IMR-90 (cell line): Measurements from ENCODE around the gene GRIN2A. TPM values are rescaled to one million over a fixed set of nuclear protein-coding genes. Genes with fewer than 3 reads are reported as not detected.

ENCODE experiments used
- ATAC-seq: fragments of 200-7000 bp; cut with Tn5 transposase; 2 replicates; pipeline ENCODE4 v1.9.1; 2020; ENCODE audit warnings: low read depth, mild to moderate bottlenecking, moderate library complexity
- BruUV-seq: library from RNA; stranded (reverse); fragments of 400-500 nt; replicated peaks from 2 replicates; lab custom pipeline; 2021; lab: Mats Ljungman, UMichigan
- CTCF ChIA-PET: fragments of 300-600 bp; formaldehyde crosslinking; extraction: SDS; loops from one replicate; lab custom pipeline; 2021; ENCODE audit warnings: antibody characterized with exemption; lab: Yijun Ruan, JAX
- POLR2A ChIA-PET: fragments of 300-600 bp; sonication (Branson Sonifier 250); formaldehyde crosslinking; loops from one replicate; lab custom pipeline; 2022; ENCODE audit warnings: antibody characterized with exemption; ENCODE audit not compliant: unreplicated experiment; lab: Charles Lee
- DNase-seq: peaks from one replicate; pipeline ENCODE4 v3.0.0; 2013
- H2AFZ ChIP-seq: replicated peaks from 2 replicates; pipeline ENCODE3; 2013; ENCODE audit warnings: low read length, mild to moderate bottlenecking; ENCODE audit not compliant: poor library complexity
- H2AK5ac ChIP-seq: 2 replicates; pipeline ENCODE4 v1.6.1; 2013; ENCODE audit warnings: low read depth, low read length, inconsistent platforms
- H2AK9ac ChIP-seq: replicated peaks from 2 replicates; pipeline ENCODE3; 2013; ENCODE audit warnings: mild to moderate bottlenecking, low read depth, low read length, moderate library complexity; ENCODE audit not compliant: poor library complexity
- H2BK120ac ChIP-seq: 2 replicates; pipeline ENCODE4 v1.6.1; 2013; ENCODE audit warnings: low read depth, low read length, inconsistent platforms
- H2BK15ac ChIP-seq: 3 replicates; pipeline ENCODE4 v1.6.1; 2013; ENCODE audit warnings: low read depth, low read length, inconsistent platforms
- H2BK20ac ChIP-seq: 2 replicates; pipeline ENCODE4 v1.6.1; 2013; ENCODE audit warnings: low read depth, mild to moderate bottlenecking, inconsistent platforms, low read length, moderate library complexity
- H2BK5ac ChIP-seq: 2 replicates; pipeline ENCODE4 v1.6.1; 2013; ENCODE audit warnings: mild to moderate bottlenecking, low read depth, low read length, inconsistent platforms; ENCODE audit not compliant: poor library complexity, severe bottlenecking
- H3K14ac ChIP-seq: replicated peaks from 2 replicates; pipeline ENCODE4 v1.6.1; 2013; ENCODE audit warnings: low read depth, low read length, inconsistent platforms
- H3K18ac ChIP-seq: 2 replicates; pipeline ENCODE4 v1.6.1; 2013; ENCODE audit warnings: low read depth, low read length, control low read depth
- H3K23ac ChIP-seq: 2 replicates; pipeline ENCODE4 v1.6.1; 2013; ENCODE audit warnings: low read depth, low read length, inconsistent platforms
- H3K27ac ChIP-seq: 2 replicates; pipeline ENCODE4 v1.5.1; 2013; ENCODE audit warnings: mild to moderate bottlenecking, control low read depth, low read length; ENCODE audit not compliant: insufficient read depth
- H3K27me3 ChIP-seq: 2 replicates; pipeline ENCODE4 v1.6.1; 2013; ENCODE audit warnings: low read length; ENCODE audit not compliant: control insufficient read depth, insufficient read depth
- H3K36me3 ChIP-seq: 2 replicates; pipeline ENCODE4 v1.6.1; 2013; ENCODE audit warnings: low read length, mixed read lengths; ENCODE audit not compliant: control insufficient read depth, insufficient read depth
- H3K4ac ChIP-seq: 2 replicates; pipeline ENCODE4 v1.6.1; 2013; ENCODE audit warnings: low read depth, low read length, inconsistent platforms
- H3K4me1 ChIP-seq: 2 replicates; pipeline ENCODE4 v1.6.1; 2013; ENCODE audit warnings: low read length, mixed read lengths; ENCODE audit not compliant: control insufficient read depth, insufficient read depth
- H3K4me2 ChIP-seq: 2 replicates; pipeline ENCODE4 v1.6.1; 2013; ENCODE audit warnings: low read depth, mild to moderate bottlenecking, control low read depth, low read length, moderate library complexity
- H3K4me3 ChIP-seq: 2 replicates; pipeline ENCODE4 v1.5.1; 2013; ENCODE audit warnings: low read depth, mild to moderate bottlenecking, control low read depth, low read length, moderate library complexity; ENCODE audit not compliant: insufficient read depth
- H3K56ac ChIP-seq: 2 replicates; pipeline ENCODE4 v1.6.1; 2013; ENCODE audit warnings: low read length, inconsistent platforms; ENCODE audit not compliant: insufficient read depth; ENCODE audit errors: extremely low read depth
- H3K79me1 ChIP-seq, 2 experiments: 2 replicates each; pipeline ENCODE4 v1.6.1; 2013; ENCODE audit warnings: low read length in 2 of 2, inconsistent platforms in 1 of 2, low read depth in 1 of 2
- H3K9ac ChIP-seq: 2 replicates; pipeline ENCODE4 v1.6.1; 2013; ENCODE audit warnings: low read depth, low read length, control low read depth
- H3K9me1 ChIP-seq: 2 replicates; pipeline ENCODE4 v1.6.1; 2013; ENCODE audit warnings: low read length, inconsistent platforms; ENCODE audit not compliant: insufficient read depth
- H3K9me3 ChIP-seq: 2 replicates; pipeline ENCODE4 v1.6.1; 2013; ENCODE audit warnings: low read length; ENCODE audit not compliant: control insufficient read depth, insufficient read depth
- H4K20me1 ChIP-seq: 2 replicates; pipeline ENCODE4 v1.6.1; 2013; ENCODE audit warnings: low read length, inconsistent platforms; ENCODE audit not compliant: insufficient read depth
- H4K5ac ChIP-seq: 2 replicates; pipeline ENCODE4 v1.6.1; 2013; ENCODE audit warnings: mild to moderate bottlenecking, low read depth, low read length, control low read depth
- H4K8ac ChIP-seq, 2 experiments: 2 replicates each; pipeline ENCODE4 v1.6.1; 2013; ENCODE audit warnings: low read depth in 2 of 2, low read length in 2 of 2, control low read depth in 1 of 2, inconsistent platforms in 1 of 2
- H4K91ac ChIP-seq: 2 replicates; pipeline ENCODE4 v1.6.1; 2013; ENCODE audit warnings: low read depth, low read length, inconsistent platforms; ENCODE audit not compliant: insufficient read depth
- WGBS, 2 experiments: methylation state at CpG; one replicate each; pipeline versions ENCODE4 v1.1.5 to v1.1.7; 2013; ENCODE audit warnings: missing lambda C conversion rate in 2 of 2; ENCODE audit not compliant: insufficient read length in 1 of 2; ENCODE audit errors: extremely low coverage in 2 of 2; 5-methylcytosine and 5-hydroxymethylcytosine counted together
- dilution Hi-C: fragments of 300-500 bp; cut with HindIII; formaldehyde crosslinking; loops from one replicate; pipeline ENCODE4 v1.14.3; 2018; ENCODE audit warnings: low sequenced_read_pairs; ENCODE audit not compliant: unreplicated experiment
- in situ Hi-C: fragments of 300-500 bp; cut with MboI; formaldehyde crosslinking; loops from 3 replicates; pipeline ENCODE4 v1.14.3; 2019; ENCODE audit warnings: low sequenced_read_pairs, inconsistent platforms, mixed read lengths
- intact Hi-C: fragments of 100-400 bp; cut with micrococcal nuclease; formaldehyde crosslinking; loops from 2 replicates; pipeline ENCODE4 v1.10.0; 2022
- polyA plus RNA-seq, 3 experiments: library from polyadenylated mRNA; depleted of rRNA; stranded (reverse); fragments of >200 nt; gene quantifications; 2 replicates each; pipeline ENCODE4 v1.2.3, GENCODE V29; 2012; ENCODE audit warnings: low replicate concordance in 1 of 3
- total RNA-seq: library from RNA; depleted of rRNA; stranded (reverse); fragments of >200 nt; gene quantifications from 2 replicates; pipeline ENCODE4 v1.2.3, GENCODE V29; 2012
- TF ChIP-seq, protein P1 (sequence below): fragments of 150-350 bp; IDR thresholded peaks from 2 replicates; pipeline ENCODE4 v1.6.1; 2017; ENCODE audit warnings: mild to moderate bottlenecking, antibody characterized with exemption, low read length, low read depth

The GRIN2A gene
- total and polyA plus RNA-seq, 2 of the 4 experiments (the other 2 are of a cell fraction): under 0.01 TPM; not detected in 1

- ATAC-seq: no peak
- no peak overlapping the region for H3K9ac ChIP-seq
Observed at GRCh38 chr16:10150906-10151305, 31.3 kb downstream of the GRIN2A start.

More at GRCh38 chr16:10150906-10151305, 31.3 kb downstream of the GRIN2A start:
- H3K79me1 ChIP-seq: no peaks in the 10 kb centered on the region
- H4K8ac ChIP-seq: no peak overlapping the region
- in situ Hi-C loops (no loop called here), intact Hi-C loops (no loop called here), dilution Hi-C loops (no loop called here)
- no peak overlapping the region for H2BK120ac ChIP-seq
- no peak overlapping the region for H3K4ac ChIP-seq
- no peaks in the 10 kb centered on the region for H3K36me3 ChIP-seq
- H2BK15ac ChIP-seq: no peak overlapping the region
- H3K14ac ChIP-seq: no peak overlapping the region
- ChIA-PET CTCF (no interaction called here), POLR2A (no interaction called here)
- H3K4me3 ChIP-seq: no peak overlapping the region
- 62% methylated on average over 3 of the region's 4 CpGs; no CpG with 5 or more reads in 1 of the 2 experiments for WGBS, 2 experiments
- no TSS peak for BruUV-seq
- H4K5ac ChIP-seq: no peak overlapping the region
- no peak overlapping the region for H2AK9ac ChIP-seq
- H2AK5ac ChIP-seq: no peak overlapping the region
- H3K4me1 ChIP-seq: no peaks in the 10 kb centered on the region
- H3K18ac ChIP-seq: no peak overlapping the region
- no peak overlapping the region for H2AFZ ChIP-seq
- TF ChIP-seq, protein P1, sequence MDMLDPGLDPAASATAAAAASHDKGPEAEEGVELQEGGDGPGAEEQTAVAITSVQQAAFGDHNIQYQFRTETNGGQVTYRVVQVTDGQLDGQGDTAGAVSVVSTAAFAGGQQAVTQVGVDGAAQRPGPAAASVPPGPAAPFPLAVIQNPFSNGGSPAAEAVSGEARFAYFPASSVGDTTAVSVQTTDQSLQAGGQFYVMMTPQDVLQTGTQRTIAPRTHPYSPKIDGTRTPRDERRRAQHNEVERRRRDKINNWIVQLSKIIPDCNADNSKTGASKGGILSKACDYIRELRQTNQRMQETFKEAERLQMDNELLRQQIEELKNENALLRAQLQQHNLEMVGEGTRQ: no peak
- H2BK5ac ChIP-seq: no peak overlapping the region
- H3K23ac ChIP-seq: no peak overlapping the region
- H4K91ac ChIP-seq: no peak overlapping the region
- no peak for DNase-seq
- H3K9me1 ChIP-seq: no peaks in the 10 kb centered on the region
- H3K4me2 ChIP-seq: no peak overlapping the region
- H4K20me1 ChIP-seq: no peaks in the 10 kb centered on the region
- no peak overlapping the region for H3K27ac ChIP-seq
- H3K56ac ChIP-seq: no peak overlapping the region
- no peaks in the 10 kb centered on the region for H3K27me3 ChIP-seq
- no peak overlapping the region for H2BK20ac ChIP-seq
- peaks cover 20% of the 10 kb centered on the region for H3K9me3 ChIP-seq
